Neural cell (in vitro differentiated cells): ENCODE measurements around the gene NME7.

Experiments
- CTCF ChIP-seq: fragments of 450-650 bp; IDR thresholded peaks from 2 replicates; pipeline ENCODE4 v1.5.1; 2014; ENCODE audit warnings: antibody characterized with exemption, mild to moderate bottlenecking, moderate library complexity; ENCODE audit not compliant: poor library complexity, severe bottlenecking
- EP300 ChIP-seq: fragments of 450-650 bp; conservative IDR thresholded peaks from 2 replicates; pipeline ENCODE4 v1.6.1; 2014; ENCODE audit warnings: antibody characterized with exemption, mild to moderate bottlenecking, moderate library complexity; ENCODE audit not compliant: poor library complexity, severe bottlenecking
- EZH2 ChIP-seq: fragments of 200-600, 300-800 bp; shearing (Covaris generic), sonication (generic); IDR thresholded peaks from 2 replicates; pipeline ENCODE4 v1.6.1; 2014; ENCODE audit warnings: antibody characterized with exemption, low read length, borderline replicate concordance, mild to moderate bottlenecking; ENCODE audit not compliant: insufficient read depth, poor library complexity, severe bottlenecking
- MXI1 ChIP-seq: fragments of 450-650 bp; conservative IDR thresholded peaks from 2 replicates; pipeline ENCODE4 v1.6.1; 2014; ENCODE audit warnings: antibody characterized with exemption, mild to moderate bottlenecking; ENCODE audit not compliant: poor library complexity, severe bottlenecking
- POLR2AphosphoS5 ChIP-seq: IDR thresholded peaks from 2 replicates; pipeline ENCODE4 v1.6.1; 2012
- SMC3 ChIP-seq: fragments of 450-650 bp; conservative IDR thresholded peaks from 2 replicates; pipeline ENCODE4 v1.6.1; 2014; ENCODE audit warnings: antibody characterized with exemption, mild to moderate bottlenecking, moderate library complexity; ENCODE audit not compliant: poor library complexity
- TAF1 ChIP-seq: IDR thresholded peaks from 2 replicates; pipeline ENCODE4 v1.6.1; 2012; ENCODE audit warnings: low read depth
- TF ChIP-seq, protein P1 (sequence below): IDR thresholded peaks from 2 replicates; pipeline ENCODE4 v1.6.1; 2012; ENCODE audit warnings: borderline replicate concordance

GRCh38 chr1:169098380-169098779, 269.2 kb downstream of the NME7 start:
- TF ChIP-seq, protein P1, sequence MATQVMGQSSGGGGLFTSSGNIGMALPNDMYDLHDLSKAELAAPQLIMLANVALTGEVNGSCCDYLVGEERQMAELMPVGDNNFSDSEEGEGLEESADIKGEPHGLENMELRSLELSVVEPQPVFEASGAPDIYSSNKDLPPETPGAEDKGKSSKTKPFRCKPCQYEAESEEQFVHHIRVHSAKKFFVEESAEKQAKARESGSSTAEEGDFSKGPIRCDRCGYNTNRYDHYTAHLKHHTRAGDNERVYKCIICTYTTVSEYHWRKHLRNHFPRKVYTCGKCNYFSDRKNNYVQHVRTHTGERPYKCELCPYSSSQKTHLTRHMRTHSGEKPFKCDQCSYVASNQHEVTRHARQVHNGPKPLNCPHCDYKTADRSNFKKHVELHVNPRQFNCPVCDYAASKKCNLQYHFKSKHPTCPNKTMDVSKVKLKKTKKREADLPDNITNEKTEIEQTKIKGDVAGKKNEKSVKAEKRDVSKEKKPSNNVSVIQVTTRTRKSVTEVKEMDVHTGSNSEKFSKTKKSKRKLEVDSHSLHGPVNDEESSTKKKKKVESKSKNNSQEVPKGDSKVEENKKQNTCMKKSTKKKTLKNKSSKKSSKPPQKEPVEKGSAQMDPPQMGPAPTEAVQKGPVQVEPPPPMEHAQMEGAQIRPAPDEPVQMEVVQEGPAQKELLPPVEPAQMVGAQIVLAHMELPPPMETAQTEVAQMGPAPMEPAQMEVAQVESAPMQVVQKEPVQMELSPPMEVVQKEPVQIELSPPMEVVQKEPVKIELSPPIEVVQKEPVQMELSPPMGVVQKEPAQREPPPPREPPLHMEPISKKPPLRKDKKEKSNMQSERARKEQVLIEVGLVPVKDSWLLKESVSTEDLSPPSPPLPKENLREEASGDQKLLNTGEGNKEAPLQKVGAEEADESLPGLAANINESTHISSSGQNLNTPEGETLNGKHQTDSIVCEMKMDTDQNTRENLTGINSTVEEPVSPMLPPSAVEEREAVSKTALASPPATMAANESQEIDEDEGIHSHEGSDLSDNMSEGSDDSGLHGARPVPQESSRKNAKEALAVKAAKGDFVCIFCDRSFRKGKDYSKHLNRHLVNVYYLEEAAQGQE: no peak
- TF ChIP-seq CTCF: no peak
- no peak for TF ChIP-seq POLR2AphosphoS5
- TF ChIP-seq MXI1: no peak
- no peak for TF ChIP-seq TAF1
- TF ChIP-seq EP300: peak; percentile 35
- TF ChIP-seq EZH2: no peak
- TF ChIP-seq SMC3: no peak
